NCI-H524 (cell line): ENCODE measurements around the gene SLC39A12.

Experiments used
- DNase-seq, 2 experiments: peaks; one replicate each; lab custom pipeline; 2025; lab: John Stamatoyannopoulos, UW

The SLC39A12 gene

DNA sequence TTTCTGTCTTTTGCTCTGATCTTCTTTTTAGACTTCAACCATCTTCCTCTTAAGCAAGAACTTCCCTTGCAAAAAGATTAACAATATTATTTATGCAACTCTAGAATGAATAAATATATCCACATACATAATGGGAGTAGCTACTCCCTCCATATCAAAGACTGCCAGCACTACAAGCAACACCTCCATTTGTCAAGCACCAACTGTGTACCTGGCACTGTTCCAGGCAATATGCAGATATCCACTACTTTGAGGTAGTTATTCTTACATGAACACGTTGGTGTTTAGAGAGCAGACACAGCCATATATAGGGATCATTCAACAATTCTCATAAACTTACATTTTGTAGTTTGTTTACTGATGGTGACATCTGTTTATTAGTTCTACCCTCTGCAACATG lies 104.9 kb downstream of the SLC39A12 start:
- DNase-seq = no peak

GRCh38 chr10:18059826-18060559 lies 108.3 kb downstream of the SLC39A12 start:
- DNase-seq = no peak

DNA sequence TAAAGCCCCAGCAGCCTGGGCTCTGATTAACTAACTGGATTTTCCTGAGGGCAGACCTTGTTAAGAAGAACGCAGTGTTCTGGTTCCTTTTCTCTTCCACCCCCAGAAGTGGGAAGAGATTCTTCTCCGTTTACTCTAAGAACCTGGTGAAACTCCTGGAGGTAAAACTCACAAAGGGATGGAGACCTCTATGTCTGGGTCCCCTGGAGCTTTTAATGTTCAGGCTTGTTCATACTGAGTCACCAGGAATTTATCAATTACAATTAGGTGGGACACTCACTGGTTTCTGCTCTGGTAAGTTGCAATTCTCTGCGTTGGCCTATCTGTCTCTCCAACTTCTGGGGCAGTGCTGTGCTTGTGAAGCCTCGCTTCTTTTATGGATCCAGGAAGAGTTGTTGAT lies 115.2 kb downstream of the SLC39A12 start:
- DNase-seq = no peak

GRCh38 chr10:18068401-18068800 lies 116.7 kb downstream of the SLC39A12 start:
- no peak for DNase-seq

DNA sequence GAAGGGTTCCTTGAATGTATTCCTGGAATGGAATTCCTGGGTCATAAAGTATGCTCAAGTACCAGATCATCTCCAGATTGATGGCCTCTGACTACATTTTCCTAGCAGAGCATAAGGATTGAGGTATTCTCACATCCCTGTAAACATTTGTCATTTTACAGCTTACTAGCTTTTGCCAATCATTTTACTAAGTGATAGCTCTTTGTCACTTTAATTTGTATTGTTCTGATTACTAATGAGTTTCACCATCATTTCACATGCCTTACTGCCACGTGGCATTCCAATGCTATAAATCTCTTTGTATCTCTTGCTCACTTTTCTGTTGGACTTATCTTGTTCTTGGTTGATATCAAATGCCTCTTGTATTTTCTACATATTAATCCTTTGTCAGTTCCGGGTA lies 119.9 kb downstream of the SLC39A12 start:
- DNase-seq = no peak

- DNase-seq = no peak
Measured at GRCh38 chr10:18073314-18073713, 121.6 kb downstream of the SLC39A12 start.

- DNase-seq = no peak
Measured at GRCh38 chr10:18075881-18076280, 124.2 kb downstream of the SLC39A12 start.

GRCh38 chr10:18079665-18080295 lies 128.1 kb downstream of the SLC39A12 start:
- no peak for DNase-seq

GRCh38 chr10:18082381-18082780 lies 130.7 kb downstream of the SLC39A12 start:
- DNase-seq = no peak

DNA sequence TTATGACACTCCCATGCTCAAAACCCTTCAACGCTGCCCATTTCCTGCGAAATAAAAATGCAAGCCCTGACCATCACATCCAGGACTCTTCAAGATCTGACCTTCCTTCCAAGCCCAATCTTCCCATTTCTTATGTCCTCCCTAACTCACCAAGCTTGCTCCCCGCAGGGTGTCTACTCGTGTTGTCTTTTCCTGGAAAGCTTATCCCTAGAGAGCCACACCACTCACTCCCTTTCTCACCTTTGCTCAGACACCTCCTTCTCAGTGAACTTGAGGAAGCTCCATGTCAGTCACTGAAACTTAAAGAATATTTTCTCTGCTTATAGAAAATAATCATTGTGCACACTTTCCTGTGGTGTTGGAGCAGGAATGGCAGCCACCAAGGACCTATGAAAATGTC lies 134.1 kb downstream of the SLC39A12 start:
- DNase-seq = no peak

GRCh38 chr10:18086746-18087145 lies 135.0 kb downstream of the SLC39A12 start:
- no peak for DNase-seq

GRCh38 chr10:18087355-18087754 lies 135.6 kb downstream of the SLC39A12 start:
- DNase-seq = no peak
